GM23338 (cell line): Measurements from ENCODE around the gene CD47. TPM values are rescaled to one million over a fixed set of nuclear protein-coding genes. Genes with fewer than 3 reads are reported as not detected.

ENCODE experiments used
- ATAC-seq: fragments of 200-7000 bp; cut with Tn5 transposase; 3 replicates; pipeline ENCODE4 v1.9.1; 2020
- DNase-seq: peaks from one replicate; pipeline ENCODE4 v3.0.0-alpha.2; 2015; ENCODE audit warnings: low spot score
- H2AFZ ChIP-seq: fragments of 200-600 bp; sonication (generic); 2 replicates; pipeline ENCODE4 v1.8.0; 2016; ENCODE audit warnings: antibody characterized with exemption, mild to moderate bottlenecking, moderate library complexity
- H3F3A ChIP-seq: fragments of 200-600 bp; sonication (generic); replicated peaks from 2 replicates; pipeline ENCODE4 v1.8.0; 2017; ENCODE audit warnings: antibody characterized with exemption, mixed run types, low read depth
- H3K27ac ChIP-seq: fragments of 200-600 bp; sonication (generic); 2 replicates; pipeline ENCODE4 v1.6.1; 2016; ENCODE audit warnings: low read depth
- H3K27me3 ChIP-seq: fragments of 200-600 bp; sonication (generic); 2 replicates; pipeline ENCODE4 v1.8.0; 2016; ENCODE audit warnings: mild to moderate bottlenecking, mixed run types, moderate library complexity; ENCODE audit not compliant: insufficient read depth
- H3K36me3 ChIP-seq: fragments of 200-600 bp; sonication (generic); 2 replicates; pipeline ENCODE4 v1.8.0; 2016; ENCODE audit warnings: mild to moderate bottlenecking; ENCODE audit not compliant: insufficient read depth
- H3K4me1 ChIP-seq: fragments of 200-600 bp; sonication (generic); 2 replicates; pipeline ENCODE4 v1.8.0; 2016; ENCODE audit warnings: mild to moderate bottlenecking, moderate library complexity; ENCODE audit not compliant: insufficient read depth
- H3K4me2 ChIP-seq: fragments of 200-600 bp; sonication (generic); 2 replicates; pipeline ENCODE4 v1.7.1; 2017; ENCODE audit warnings: mixed run types
- H3K4me3 ChIP-seq: fragments of 200-600 bp; sonication (generic); 2 replicates; pipeline ENCODE4 v1.6.1; 2016; ENCODE audit warnings: mixed run types
- H3K79me2 ChIP-seq: fragments of 200-600 bp; sonication (generic); replicated peaks from 2 replicates; pipeline ENCODE4 v1.8.0; 2017; ENCODE audit warnings: mild to moderate bottlenecking; ENCODE audit not compliant: insufficient read depth
- H3K9me2 ChIP-seq: fragments of 200-600 bp; sonication (generic); 2 replicates; pipeline ENCODE4 v1.8.0; 2017; ENCODE audit not compliant: insufficient read depth
- H4K20me1 ChIP-seq: fragments of 200-600 bp; sonication (generic); replicated peaks from 2 replicates; pipeline ENCODE4 v1.8.0; 2017; ENCODE audit warnings: mild to moderate bottlenecking; ENCODE audit not compliant: insufficient read depth
- H3K27ac Mint-ChIP-seq: 2 replicates; pipeline ENCODE4 v1.8.0; 2020; ENCODE audit warnings: inconsistent platforms, mild to moderate bottlenecking, moderate library complexity, mixed read lengths
- H3K27me3 Mint-ChIP-seq: 3 replicates; pipeline ENCODE4 v1.8.0; 2022; ENCODE audit warnings: low read depth, mild to moderate bottlenecking, moderate library complexity, mixed read lengths, inconsistent platforms; ENCODE audit not compliant: insufficient read depth, poor library complexity
- H3K36me3 Mint-ChIP-seq: 3 replicates; pipeline ENCODE4 v1.8.0; 2021; ENCODE audit warnings: low read depth, mild to moderate bottlenecking, inconsistent platforms, moderate library complexity, mixed read lengths
- H3K4me1 Mint-ChIP-seq: 3 replicates; pipeline ENCODE4 v1.8.0; 2020; ENCODE audit warnings: mild to moderate bottlenecking, inconsistent platforms, mixed read lengths
- H3K4me3 Mint-ChIP-seq: 3 replicates; pipeline ENCODE4 v1.8.0; 2021; ENCODE audit warnings: moderate library complexity, mild to moderate bottlenecking, inconsistent platforms, mixed read lengths
- H3K9me3 Mint-ChIP-seq: 3 replicates; pipeline ENCODE4 v1.8.0; 2020; ENCODE audit warnings: moderate library complexity, mild to moderate bottlenecking, inconsistent platforms, mixed read lengths
- CREB1 ChIP-seq: fragments of 250-450 bp; sonication (Bioruptor Pico); IDR thresholded peaks from 2 replicates; pipeline ENCODE4 v1.5.0; 2020; ENCODE audit warnings: low read depth, mild to moderate bottlenecking, moderate library complexity
- EZH2 ChIP-seq: fragments of 200-600 bp; sonication (generic); IDR thresholded peaks from one replicate; pipeline ENCODE4 v1.8.0; 2017; ENCODE audit warnings: antibody characterized with exemption, mild to moderate bottlenecking, low read depth; ENCODE audit not compliant: unreplicated experiment
- EZH2phosphoT487 ChIP-seq: fragments of 200-600 bp; sonication (generic); IDR thresholded peaks from one replicate; pipeline ENCODE4 v1.8.1; 2018; ENCODE audit warnings: antibody characterized with exemption; ENCODE audit not compliant: unreplicated experiment
- JUNB ChIP-seq: IDR thresholded peaks from one replicate; pipeline ENCODE4 v1.6.1; 2016; ENCODE audit warnings: antibody characterized with exemption; ENCODE audit not compliant: unreplicated experiment
- POLR2AphosphoS5 ChIP-seq: IDR thresholded peaks from 2 replicates; pipeline ENCODE4 v1.6.1; 2016; ENCODE audit warnings: antibody characterized with exemption, low read depth
- STAT1 ChIP-seq: IDR thresholded peaks from one replicate; pipeline ENCODE4 v1.6.1; 2016; ENCODE audit warnings: antibody characterized with exemption; ENCODE audit not compliant: unreplicated experiment
- ZNF114 ChIP-seq: fragments of 250-450 bp; sonication (Bioruptor Pico); IDR thresholded peaks from 2 replicates; pipeline ENCODE4 v1.5.0; 2020; ENCODE audit warnings: mild to moderate bottlenecking, moderate library complexity
- ZNF331 ChIP-seq: fragments of 250-450 bp; sonication (Bioruptor Pico); IDR thresholded peaks from 2 replicates; pipeline ENCODE4 v1.5.0; 2020; ENCODE audit warnings: low read depth, mild to moderate bottlenecking, moderate library complexity
- polyA plus RNA-seq: library from polyadenylated mRNA; unstranded; fragments of >200 nt; fragmentation: Nextera tagmentation; extraction: Ambion mirVana; gene quantifications from 2 replicates; pipeline ENCODE4 v1.2.1, GENCODE V29; 2016
- total RNA-seq: library from RNA; depleted of rRNA; stranded (reverse); fragments of >200 nt; shearing (Covaris generic); gene quantifications from 2 replicates; pipeline ENCODE4 v1.2.3, GENCODE V29; 2014
- TF ChIP-seq, protein P1 (sequence below): IDR thresholded peaks from 2 replicates; pipeline ENCODE4 v1.6.1; 2016; ENCODE audit warnings: antibody characterized with exemption
- TF ChIP-seq, protein P2 (sequence below): IDR thresholded peaks from one replicate; pipeline ENCODE4 v1.6.1; 2018; ENCODE audit warnings: antibody characterized with exemption; ENCODE audit not compliant: unreplicated experiment
- TF ChIP-seq, protein P3 (sequence below), 2 experiments: fragments of 200-600 bp in 1 of 2; sonication (generic) in 1 of 2; conservative IDR thresholded peaks; 2 replicates each; pipeline versions ENCODE4 v1.5.1 to v1.6.1; 2016 to 2017; ENCODE audit warnings: antibody characterized with exemption in 2 of 2, low read depth in 2 of 2, mild to moderate bottlenecking in 2 of 2, moderate library complexity in 1 of 2

CD47 gene
- total and polyA plus RNA-seq, 2 experiments from 2014 or later, result 22.1 to 26.9 TPM

DNA sequence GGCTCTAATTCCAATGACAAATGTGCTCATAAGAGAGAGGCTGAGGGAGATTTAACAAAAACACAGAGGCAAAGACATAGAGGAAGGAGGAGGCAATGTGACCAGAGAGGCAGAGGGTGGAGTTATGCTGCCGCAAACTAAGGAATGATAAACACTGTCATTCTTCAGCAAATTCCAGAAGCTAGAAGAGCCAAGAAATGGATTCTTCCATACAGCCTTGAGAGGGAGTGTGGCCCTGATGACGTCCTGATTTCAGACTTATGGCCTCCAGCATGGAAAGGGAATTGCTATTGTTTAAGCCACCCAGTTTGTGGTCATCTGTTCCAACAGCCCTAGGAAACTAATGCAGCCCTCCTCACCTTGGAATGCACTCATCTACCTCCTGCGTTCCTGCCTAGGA, 30.5 kb downstream of the CD47 start (continued):
- TF ChIP-seq ZNF331 (no peak), EZH2phosphoT487 (no peak), POLR2AphosphoS5 (no peak), CREB1 (CRISPR knock-in tag) (no peak), JUNB (no peak), STAT1 (no peak)
- TF ChIP-seq, protein P1, sequence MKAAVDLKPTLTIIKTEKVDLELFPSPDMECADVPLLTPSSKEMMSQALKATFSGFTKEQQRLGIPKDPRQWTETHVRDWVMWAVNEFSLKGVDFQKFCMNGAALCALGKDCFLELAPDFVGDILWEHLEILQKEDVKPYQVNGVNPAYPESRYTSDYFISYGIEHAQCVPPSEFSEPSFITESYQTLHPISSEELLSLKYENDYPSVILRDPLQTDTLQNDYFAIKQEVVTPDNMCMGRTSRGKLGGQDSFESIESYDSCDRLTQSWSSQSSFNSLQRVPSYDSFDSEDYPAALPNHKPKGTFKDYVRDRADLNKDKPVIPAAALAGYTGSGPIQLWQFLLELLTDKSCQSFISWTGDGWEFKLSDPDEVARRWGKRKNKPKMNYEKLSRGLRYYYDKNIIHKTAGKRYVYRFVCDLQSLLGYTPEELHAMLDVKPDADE, result no peak

DNA sequence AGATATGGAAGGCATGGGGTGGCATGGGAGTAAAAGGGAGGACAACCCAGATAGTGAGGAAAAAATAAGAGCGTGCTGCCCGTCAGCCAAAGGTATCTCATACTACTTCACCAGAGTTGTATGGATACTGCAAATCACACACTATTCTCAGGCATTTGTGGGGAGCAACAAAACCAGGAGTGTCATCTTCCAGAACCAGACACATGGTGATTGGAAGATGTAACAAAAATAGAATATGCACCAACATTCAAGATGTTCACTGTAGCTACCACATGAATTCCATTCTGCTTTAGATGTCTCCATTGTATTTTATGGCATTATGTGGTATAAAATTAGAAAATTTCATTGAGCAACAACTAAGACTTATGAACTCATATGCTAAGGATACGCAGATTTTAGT, 34.9 kb downstream of the CD47 start:
- Histone ChIP-seq H3F3A (no peaks in the 10 kb centered on the region), H3K36me3 (no peaks in the 10 kb centered on the region), H3K4me3 (no peak overlapping the region), H3K9me2 (no peaks in the 10 kb centered on the region), H3K4me1 (no peaks in the 10 kb centered on the region; the same call in 1 of the 2 replicates), H3K27me3 (no peaks in the 10 kb centered on the region), H4K20me1 (no peaks in the 10 kb centered on the region), H3K4me2 (no peak overlapping the region), H3K27ac (no peak overlapping the region), H3K79me2 (no peaks in the 10 kb centered on the region), H2AFZ (no peak overlapping the region)
- Mint-ChIP-seq H3K4me1 (peaks cover 17% of the 10 kb centered on the region; the same call in 2 of the 3 replicates), H3K27me3 (no peaks in the 10 kb centered on the region), H3K4me3 (no peak overlapping the region), H3K27ac (no peak overlapping the region), H3K36me3 (no peaks in the 10 kb centered on the region), H3K9me3 (no peaks in the 10 kb centered on the region)
- no peak for DNase-seq
- ATAC-seq, result no peak
- no peak for TF ChIP-seq ZNF114
- TF ChIP-seq, protein P2, sequence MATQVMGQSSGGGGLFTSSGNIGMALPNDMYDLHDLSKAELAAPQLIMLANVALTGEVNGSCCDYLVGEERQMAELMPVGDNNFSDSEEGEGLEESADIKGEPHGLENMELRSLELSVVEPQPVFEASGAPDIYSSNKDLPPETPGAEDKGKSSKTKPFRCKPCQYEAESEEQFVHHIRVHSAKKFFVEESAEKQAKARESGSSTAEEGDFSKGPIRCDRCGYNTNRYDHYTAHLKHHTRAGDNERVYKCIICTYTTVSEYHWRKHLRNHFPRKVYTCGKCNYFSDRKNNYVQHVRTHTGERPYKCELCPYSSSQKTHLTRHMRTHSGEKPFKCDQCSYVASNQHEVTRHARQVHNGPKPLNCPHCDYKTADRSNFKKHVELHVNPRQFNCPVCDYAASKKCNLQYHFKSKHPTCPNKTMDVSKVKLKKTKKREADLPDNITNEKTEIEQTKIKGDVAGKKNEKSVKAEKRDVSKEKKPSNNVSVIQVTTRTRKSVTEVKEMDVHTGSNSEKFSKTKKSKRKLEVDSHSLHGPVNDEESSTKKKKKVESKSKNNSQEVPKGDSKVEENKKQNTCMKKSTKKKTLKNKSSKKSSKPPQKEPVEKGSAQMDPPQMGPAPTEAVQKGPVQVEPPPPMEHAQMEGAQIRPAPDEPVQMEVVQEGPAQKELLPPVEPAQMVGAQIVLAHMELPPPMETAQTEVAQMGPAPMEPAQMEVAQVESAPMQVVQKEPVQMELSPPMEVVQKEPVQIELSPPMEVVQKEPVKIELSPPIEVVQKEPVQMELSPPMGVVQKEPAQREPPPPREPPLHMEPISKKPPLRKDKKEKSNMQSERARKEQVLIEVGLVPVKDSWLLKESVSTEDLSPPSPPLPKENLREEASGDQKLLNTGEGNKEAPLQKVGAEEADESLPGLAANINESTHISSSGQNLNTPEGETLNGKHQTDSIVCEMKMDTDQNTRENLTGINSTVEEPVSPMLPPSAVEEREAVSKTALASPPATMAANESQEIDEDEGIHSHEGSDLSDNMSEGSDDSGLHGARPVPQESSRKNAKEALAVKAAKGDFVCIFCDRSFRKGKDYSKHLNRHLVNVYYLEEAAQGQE, result no peak
- no peak for TF ChIP-seq EZH2
- no peak for TF ChIP-seq JUNB
- TF ChIP-seq, protein P3, sequence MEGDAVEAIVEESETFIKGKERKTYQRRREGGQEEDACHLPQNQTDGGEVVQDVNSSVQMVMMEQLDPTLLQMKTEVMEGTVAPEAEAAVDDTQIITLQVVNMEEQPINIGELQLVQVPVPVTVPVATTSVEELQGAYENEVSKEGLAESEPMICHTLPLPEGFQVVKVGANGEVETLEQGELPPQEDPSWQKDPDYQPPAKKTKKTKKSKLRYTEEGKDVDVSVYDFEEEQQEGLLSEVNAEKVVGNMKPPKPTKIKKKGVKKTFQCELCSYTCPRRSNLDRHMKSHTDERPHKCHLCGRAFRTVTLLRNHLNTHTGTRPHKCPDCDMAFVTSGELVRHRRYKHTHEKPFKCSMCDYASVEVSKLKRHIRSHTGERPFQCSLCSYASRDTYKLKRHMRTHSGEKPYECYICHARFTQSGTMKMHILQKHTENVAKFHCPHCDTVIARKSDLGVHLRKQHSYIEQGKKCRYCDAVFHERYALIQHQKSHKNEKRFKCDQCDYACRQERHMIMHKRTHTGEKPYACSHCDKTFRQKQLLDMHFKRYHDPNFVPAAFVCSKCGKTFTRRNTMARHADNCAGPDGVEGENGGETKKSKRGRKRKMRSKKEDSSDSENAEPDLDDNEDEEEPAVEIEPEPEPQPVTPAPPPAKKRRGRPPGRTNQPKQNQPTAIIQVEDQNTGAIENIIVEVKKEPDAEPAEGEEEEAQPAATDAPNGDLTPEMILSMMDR (conservative IDR thresholded peaks at IDR 0.05; ENCODE audit: low read depth in 2 of 2), result no peak
- no peak for TF ChIP-seq EZH2phosphoT487
